ENCODE measurements around the gene VGLL4. TPM values are rescaled to one million over a fixed set of nuclear protein-coding genes. Genes with fewer than 3 reads are reported as not detected.
A peak's percentile ranks its signal among the peaks of the same experiment; 100 is the strongest.

The VGLL4 gene
- polyA plus RNA-seq, 3 donors from 2014 or later = 11.9 to 44.4 (median 25.6) TPM

- peaks cover 0 to 4% (median 4%) of the 10 kb centered on the region in 3 donors for H3K36me3 Mint-ChIP-seq
- peaks cover 10 to 21% of the 10 kb centered on the region in 2 donors for H3K4me1 Mint-ChIP-seq
- H3K27ac Mint-ChIP-seq = peak overlapping the region in 1 of 6 donors; percentile 50
- H3K9me3 Mint-ChIP-seq = no peaks in the 10 kb centered on the region
- H3K4me3 Mint-ChIP-seq = no peak overlapping the region
- DNase-seq = no peak
- peaks cover 0 to 6% (median 4%) of the 10 kb centered on the region in 3 donors for H3K27me3 Mint-ChIP-seq (ENCODE audit: low read depth in 3 of 3)
Measured at GRCh38 chr3:11565072-11565471, 78.6 kb downstream of the VGLL4 start.

GRCh38 chr3:11564577-11565001, 79.1 kb downstream of the VGLL4 start:
- Mint-ChIP-seq H3K27me3 (ENCODE audit: low read depth in 3 of 3) (peaks cover 0 to 6% (median 4%) of the 10 kb centered on the region in 3 donors), H3K4me3 (no peak overlapping the region), H3K4me1 (peaks cover 15 to 19% of the 10 kb centered on the region in 2 donors), H3K27ac (no peak overlapping the region), H3K36me3 (peaks cover 0 to 4% (median 4%) of the 10 kb centered on the region in 3 donors), H3K9me3 (no peaks in the 10 kb centered on the region)
- no peak for DNase-seq

- H3K27me3 Mint-ChIP-seq (ENCODE audit: low read depth in 3 of 3) = peaks cover 0 to 6% (median 4%) of the 10 kb centered on the region in 3 donors
- peaks cover 0 to 4% (median 4%) of the 10 kb centered on the region in 3 donors for H3K36me3 Mint-ChIP-seq
- no peaks in the 10 kb centered on the region for H3K9me3 Mint-ChIP-seq
- peak overlapping the region in 2 of 6 donors; percentile 44 to 50 for H3K27ac Mint-ChIP-seq
- no peak for DNase-seq
- peaks cover 15 to 19% of the 10 kb centered on the region in 2 donors for H3K4me1 Mint-ChIP-seq
- H3K4me3 Mint-ChIP-seq = no peak overlapping the region
Measured at GRCh38 chr3:11563865-11564185, 79.9 kb downstream of the VGLL4 start.

GRCh38 chr3:11563159-11563864, 80.4 kb downstream of the VGLL4 start:
- Mint-ChIP-seq H3K4me1 (peaks cover 15 to 19% of the 10 kb centered on the region in 2 donors), H3K36me3 (peaks cover 0 to 4% (median 4%) of the 10 kb centered on the region in 3 donors), H3K27ac (peak overlapping the region in 2 of 6 donors; percentile 23 to 50), H3K27me3 (ENCODE audit: low read depth in 3 of 3) (peaks cover 0 to 6% (median 4%) of the 10 kb centered on the region in 3 donors), H3K9me3 (no peaks in the 10 kb centered on the region), H3K4me3 (no peak overlapping the region)
- no peak for DNase-seq

- Mint-ChIP-seq H3K27ac (peak overlapping the region in 1 of 6 donors; percentile 67), H3K36me3 (peaks cover 0 to 4% (median 4%) of the 10 kb centered on the region in 3 donors), H3K9me3 (no peaks in the 10 kb centered on the region), H3K4me1 (peaks cover 11 to 25% of the 10 kb centered on the region in 2 donors), H3K4me3 (no peak overlapping the region), H3K27me3 (ENCODE audit: low read depth in 3 of 3) (peaks cover 0 to 6% (median 4%) of the 10 kb centered on the region in 3 donors)
- no peak for DNase-seq
Measured at GRCh38 chr3:11562277-11562881, 81.3 kb downstream of the VGLL4 start.

- H3K36me3 Mint-ChIP-seq = peaks cover 0 to 8% (median 7%) of the 10 kb centered on the region in 3 donors
- H3K4me3 Mint-ChIP-seq = no peak overlapping the region
- DNase-seq = no peak
Measured at GRCh38 chr3:11560746-11561145, 83.0 kb downstream of the VGLL4 start.

GRCh38 chr3:11559816-11560633, 83.7 kb downstream of the VGLL4 start:
- H3K27me3 Mint-ChIP-seq (ENCODE audit: low read depth in 3 of 3) = peaks cover 0 to 7% (median 2%) of the 10 kb centered on the region in 3 donors
- H3K36me3 Mint-ChIP-seq = peaks cover 0 to 10% (median 7%) of the 10 kb centered on the region in 3 donors
- H3K9me3 Mint-ChIP-seq = no peaks in the 10 kb centered on the region
- no peak for DNase-seq
- peaks cover 5 to 10% of the 10 kb centered on the region in 2 donors for H3K4me1 Mint-ChIP-seq
- H3K4me3 Mint-ChIP-seq = no peak overlapping the region
- H3K27ac Mint-ChIP-seq = peak overlapping the region in 4 of 6 donors; percentile 34 to 68 (median 54)

More at GRCh38 chr3:11560746-11561145, 83.0 kb downstream of the VGLL4 start:
- Mint-ChIP-seq H3K27me3 (ENCODE audit: low read depth in 3 of 3) (peaks cover 0 to 7% (median 2%) of the 10 kb centered on the region in 3 donors), H3K27ac (peak overlapping the region in 3 of 6 donors; percentile 34 to 68 (median 52)), H3K9me3 (no peaks in the 10 kb centered on the region), H3K4me1 (peaks cover 5 to 10% of the 10 kb centered on the region in 2 donors)

- H3K4me1 Mint-ChIP-seq = peaks cover 5 to 10% of the 10 kb centered on the region in 2 donors
- peaks cover 0 to 10% (median 7%) of the 10 kb centered on the region in 3 donors for H3K36me3 Mint-ChIP-seq
- H3K27ac Mint-ChIP-seq = peak overlapping the region in 2 of 6 donors; percentile 57 to 68
- peaks cover 0 to 10% (median 2%) of the 10 kb centered on the region in 3 donors for H3K27me3 Mint-ChIP-seq (ENCODE audit: low read depth in 3 of 3)
- no peak for DNase-seq
- H3K4me3 Mint-ChIP-seq = no peak overlapping the region
- no peaks in the 10 kb centered on the region for H3K9me3 Mint-ChIP-seq
Measured at GRCh38 chr3:11558918-11559815, 84.5 kb downstream of the VGLL4 start.

GRCh38 chr3:11558411-11558903, 85.3 kb downstream of the VGLL4 start:
- H3K4me3 Mint-ChIP-seq = no peak overlapping the region
- peaks cover 0 to 10% (median 2%) of the 10 kb centered on the region in 3 donors for H3K27me3 Mint-ChIP-seq (ENCODE audit: low read depth in 3 of 3)
- peak overlapping the region in 3 of 6 donors; percentile 49 to 65 (median 63) for H3K27ac Mint-ChIP-seq
- H3K4me1 Mint-ChIP-seq = peaks cover 5 to 10% of the 10 kb centered on the region in 2 donors
- peaks cover 0 to 10% (median 5%) of the 10 kb centered on the region in 3 donors for H3K36me3 Mint-ChIP-seq
- no peaks in the 10 kb centered on the region for H3K9me3 Mint-ChIP-seq
- DNase-seq = no peak

- H3K4me3 Mint-ChIP-seq = no peak overlapping the region
- H3K27me3 Mint-ChIP-seq (ENCODE audit: low read depth in 3 of 3) = peaks cover 0 to 11% (median 2%) of the 10 kb centered on the region in 3 donors
- no peak for DNase-seq
- H3K9me3 Mint-ChIP-seq = no peaks in the 10 kb centered on the region
- H3K4me1 Mint-ChIP-seq = peaks cover 5 to 10% of the 10 kb centered on the region in 2 donors
- H3K27ac Mint-ChIP-seq = peak overlapping the region in 4 of 6 donors; percentile 9 to 65 (median 56)
- H3K36me3 Mint-ChIP-seq = peaks cover 0 to 10% (median 3%) of the 10 kb centered on the region in 3 donors
Measured at GRCh38 chr3:11558002-11558401, 85.7 kb downstream of the VGLL4 start.

- Mint-ChIP-seq H3K9me3 (no peaks in the 10 kb centered on the region), H3K4me1 (peaks cover 5 to 13% of the 10 kb centered on the region in 2 donors), H3K27me3 (ENCODE audit: low read depth in 3 of 3) (peaks cover 0 to 9% (median 2%) of the 10 kb centered on the region in 3 donors), H3K27ac (peak overlapping the region in 1 of 6 donors; percentile 63), H3K4me3 (no peak overlapping the region), H3K36me3 (peaks cover 0 to 10% (median 3%) of the 10 kb centered on the region in 3 donors)
- no peak for DNase-seq
Measured at GRCh38 chr3:11556851-11557644, 86.7 kb downstream of the VGLL4 start.
